Osteoblast (primary cell): ENCODE results near the gene PRR14L. TPM values are rescaled to one million over a fixed set of nuclear protein-coding genes. Genes with fewer than 3 reads are reported as not detected.
"Not testable (repeated sequence)": the region's sequence is repeated elsewhere in the genome, so short reads cannot be mapped to it uniquely, and the experiment has no call there.

ENCODE experiments used
- DNase-seq: peaks from one replicate; pipeline ENCODE4 v3.0.0; 2011; ENCODE audit warnings: low spot score, mixed read lengths; ENCODE audit not compliant: insufficient read length; ENCODE audit errors: missing footprints
- H2AFZ ChIP-seq: 2 replicates; pipeline ENCODE4 v1.6.0; 2011; ENCODE audit warnings: mild to moderate bottlenecking, low read length
- H3K27ac ChIP-seq: 2 replicates; pipeline ENCODE4 v1.5.1; 2011; ENCODE audit warnings: mild to moderate bottlenecking, low read depth, low read length, moderate library complexity
- H3K27me3 ChIP-seq: 2 replicates; pipeline ENCODE4 v1.6.0; 2012; ENCODE audit warnings: mild to moderate bottlenecking, control low read depth, inconsistent platforms, low read length, moderate library complexity; ENCODE audit not compliant: insufficient read depth
- H3K36me3 ChIP-seq: 2 replicates; pipeline ENCODE4 v1.5.1; 2011; ENCODE audit warnings: mild to moderate bottlenecking, low read length, control low read depth, moderate library complexity; ENCODE audit not compliant: insufficient read depth
- H3K4me1 ChIP-seq: 2 replicates; pipeline ENCODE4 v1.5.1; 2011; ENCODE audit warnings: mild to moderate bottlenecking, low read length, control low read depth, moderate library complexity; ENCODE audit not compliant: insufficient read depth
- H3K4me2 ChIP-seq: 2 replicates; pipeline ENCODE4 v1.6.0; 2011; ENCODE audit warnings: mild to moderate bottlenecking, low read length; ENCODE audit not compliant: insufficient read depth
- H3K4me3 ChIP-seq: fragments of 200-600 bp; sonication (generic); 3 replicates; pipeline ENCODE4 v1.5.1; 2012; ENCODE audit warnings: mild to moderate bottlenecking, low read length, inconsistent platforms; ENCODE audit not compliant: insufficient read depth
- H3K79me2 ChIP-seq: 2 replicates; pipeline ENCODE4 v1.6.0; 2012; ENCODE audit warnings: mild to moderate bottlenecking, low read length, control low read depth, inconsistent platforms; ENCODE audit not compliant: insufficient read depth
- H3K9me3 ChIP-seq: 2 replicates; pipeline ENCODE4 v1.5.1; 2011; ENCODE audit warnings: low read depth, low read length, control low read depth
- H4K20me1 ChIP-seq: 2 replicates; pipeline ENCODE4 v1.6.0; 2012; ENCODE audit warnings: mild to moderate bottlenecking, low read length, control low read depth; ENCODE audit not compliant: insufficient read depth
- total RNA-seq: library from RNA; depleted of rRNA; stranded (reverse); fragments of >200 nt; gene quantifications from 2 replicates; pipeline ENCODE4 v1.2.3, GENCODE V29; 2012
- TF ChIP-seq, protein P1 (sequence below): IDR thresholded peaks from 2 replicates; pipeline ENCODE4 v1.5.1; 2011; ENCODE audit warnings: mild to moderate bottlenecking, low read depth, low read length, moderate library complexity; ENCODE audit errors: extremely low read depth

The PRR14L gene
- total RNA-seq, 1 donor, result 22.1 TPM

DNA sequence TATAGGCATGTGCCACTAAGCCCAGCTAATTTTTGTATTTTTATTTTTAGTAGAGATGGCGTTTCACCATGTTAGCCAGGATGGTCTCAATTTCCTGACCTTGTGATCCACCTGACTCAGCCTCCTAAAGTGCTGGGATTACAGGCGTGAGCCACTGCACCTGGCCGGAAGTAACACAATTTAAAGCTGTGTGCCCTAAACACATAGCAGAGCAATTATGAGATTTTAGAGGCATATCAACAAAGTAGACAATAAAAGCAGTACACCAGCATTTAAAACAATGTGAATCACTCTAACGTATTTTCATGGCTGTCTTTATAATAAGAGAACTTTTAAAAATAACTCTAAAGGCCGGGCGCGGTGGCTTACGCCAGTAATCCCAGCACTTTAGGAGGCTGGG, 42.4 kb downstream of the PRR14L start:
- Histone ChIP-seq H4K20me1 (no peaks in the 10 kb centered on the region), H3K36me3 (peaks cover 37% of the 10 kb centered on the region), H3K27me3 (no peaks in the 10 kb centered on the region), H3K4me1 (no peaks in the 10 kb centered on the region), H3K27ac (no peak overlapping the region), H3K79me2 (peaks cover 16% of the 10 kb centered on the region), H3K9me3 (no peaks in the 10 kb centered on the region), H3K4me2 (no peak overlapping the region), H3K4me3 (no peak overlapping the region), H2AFZ (no peak overlapping the region)
- TF ChIP-seq, protein P1, sequence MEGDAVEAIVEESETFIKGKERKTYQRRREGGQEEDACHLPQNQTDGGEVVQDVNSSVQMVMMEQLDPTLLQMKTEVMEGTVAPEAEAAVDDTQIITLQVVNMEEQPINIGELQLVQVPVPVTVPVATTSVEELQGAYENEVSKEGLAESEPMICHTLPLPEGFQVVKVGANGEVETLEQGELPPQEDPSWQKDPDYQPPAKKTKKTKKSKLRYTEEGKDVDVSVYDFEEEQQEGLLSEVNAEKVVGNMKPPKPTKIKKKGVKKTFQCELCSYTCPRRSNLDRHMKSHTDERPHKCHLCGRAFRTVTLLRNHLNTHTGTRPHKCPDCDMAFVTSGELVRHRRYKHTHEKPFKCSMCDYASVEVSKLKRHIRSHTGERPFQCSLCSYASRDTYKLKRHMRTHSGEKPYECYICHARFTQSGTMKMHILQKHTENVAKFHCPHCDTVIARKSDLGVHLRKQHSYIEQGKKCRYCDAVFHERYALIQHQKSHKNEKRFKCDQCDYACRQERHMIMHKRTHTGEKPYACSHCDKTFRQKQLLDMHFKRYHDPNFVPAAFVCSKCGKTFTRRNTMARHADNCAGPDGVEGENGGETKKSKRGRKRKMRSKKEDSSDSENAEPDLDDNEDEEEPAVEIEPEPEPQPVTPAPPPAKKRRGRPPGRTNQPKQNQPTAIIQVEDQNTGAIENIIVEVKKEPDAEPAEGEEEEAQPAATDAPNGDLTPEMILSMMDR, result no peak
- DNase-seq, result no peak

DNA sequence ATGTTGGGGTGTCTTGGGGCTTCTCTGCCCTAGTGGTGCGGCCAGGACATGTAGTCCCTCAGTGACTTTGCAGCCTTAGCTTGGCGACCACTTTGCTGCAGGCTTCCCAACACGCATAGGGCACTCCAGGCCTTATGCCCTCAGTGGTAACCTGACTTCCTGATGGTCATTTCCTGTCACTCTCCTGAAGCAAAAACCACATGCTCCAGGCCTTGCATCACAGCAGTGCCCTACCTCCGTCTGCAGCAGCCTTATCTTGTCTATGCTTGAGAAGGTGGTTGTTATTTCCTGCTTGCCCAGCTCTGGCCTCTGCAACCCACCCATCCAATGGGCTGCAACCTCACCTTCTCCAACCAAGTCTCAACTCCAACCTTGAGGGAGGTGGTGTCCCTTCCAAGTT, 54.5 kb downstream of the PRR14L start:
- no peak for DNase-seq
- Histone ChIP-seq H3K27me3 (no peaks in the 10 kb centered on the region), H3K4me1 (peaks cover 4% of the 10 kb centered on the region), H2AFZ (no peak overlapping the region), H4K20me1 (no peaks in the 10 kb centered on the region), H3K9me3 (no peaks in the 10 kb centered on the region), H3K36me3 (peaks cover 59% of the 10 kb centered on the region), H3K4me2 (no peak overlapping the region), H3K79me2 (no peaks in the 10 kb centered on the region), H3K4me3 (no peak overlapping the region), H3K27ac (no peak overlapping the region)
- TF ChIP-seq, protein P1, result no peak

DNA sequence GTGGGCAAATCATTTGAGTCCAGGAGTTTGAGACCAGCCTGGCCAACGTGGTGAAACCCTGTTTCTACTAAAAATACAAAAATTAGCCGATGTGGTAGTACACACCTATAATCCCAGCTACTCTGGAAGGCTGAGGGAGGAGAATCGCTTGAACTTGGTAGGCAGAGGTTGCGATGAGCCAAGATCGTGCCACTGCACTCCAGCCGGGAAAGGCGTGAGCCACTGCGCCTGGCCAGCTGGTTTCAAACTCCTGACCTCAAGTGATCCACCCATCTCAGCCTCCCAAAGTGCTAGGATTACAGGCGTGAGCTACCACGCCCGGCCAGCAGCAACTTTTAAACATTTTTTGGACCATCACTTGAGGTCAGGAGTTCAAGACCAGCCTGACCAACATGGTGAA, 55.9 kb downstream of the PRR14L start:
- H3K4me2 ChIP-seq, H3K27ac ChIP-seq, H3K79me2 ChIP-seq, DNase-seq, H4K20me1 ChIP-seq, H2AFZ ChIP-seq, H3K27me3 ChIP-seq, H3K4me1 ChIP-seq, H3K4me3 ChIP-seq, H3K9me3 ChIP-seq: not testable (repeated sequence)
- peaks cover 49% of the 10 kb centered on the region for H3K36me3 ChIP-seq

DNA sequence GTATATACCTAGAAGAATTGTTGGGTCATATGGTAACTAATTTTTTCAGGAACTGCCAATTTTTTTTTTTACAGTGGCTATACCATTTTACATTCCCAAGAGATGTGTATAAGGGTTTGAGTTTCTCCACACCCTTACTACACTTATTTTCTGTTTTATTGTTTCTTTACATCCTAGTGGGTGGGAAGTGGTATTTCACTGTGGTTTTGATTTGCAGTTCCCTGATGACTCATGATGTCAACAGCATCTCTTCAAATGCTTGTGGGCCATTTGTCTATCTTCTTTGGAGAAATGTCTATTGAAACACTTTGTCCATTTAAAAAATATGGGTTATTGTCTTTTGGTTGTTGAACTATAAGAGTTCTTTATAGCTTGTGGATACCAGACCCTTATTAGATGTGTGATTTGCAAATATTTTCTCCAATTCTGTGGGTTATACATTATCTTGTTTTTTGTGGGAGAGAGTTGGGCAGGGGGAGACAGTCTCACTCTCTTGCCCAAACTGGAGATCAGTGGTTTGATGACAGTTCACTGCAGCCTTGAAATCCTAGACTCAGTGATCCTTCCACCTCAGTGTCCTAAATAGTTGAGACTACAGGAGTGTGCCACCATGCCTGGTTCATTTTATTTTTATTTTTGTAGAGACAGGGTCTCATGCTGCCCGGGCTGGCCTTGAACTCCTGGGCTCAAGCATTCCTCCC, 57.6 kb downstream of the PRR14L start:
- Histone ChIP-seq H3K4me2 (no peak overlapping the region), H2AFZ (no peak overlapping the region), H3K27me3 (no peaks in the 10 kb centered on the region), H4K20me1 (no peaks in the 10 kb centered on the region), H3K27ac (no peak overlapping the region), H3K4me3 (no peak overlapping the region), H3K4me1 (peaks cover 4% of the 10 kb centered on the region), H3K36me3 (peaks cover 42% of the 10 kb centered on the region), H3K79me2 (no peaks in the 10 kb centered on the region), H3K9me3 (no peaks in the 10 kb centered on the region)
- TF ChIP-seq, protein P1, result no peak
- peak; percentile 34 for DNase-seq
